CD4-positive, alpha-beta T cell (primary cell): ENCODE results near the gene SLAMF6. TPM values are rescaled to one million over a fixed set of nuclear protein-coding genes. Genes with fewer than 3 reads are reported as not detected.
A peak's percentile ranks its signal among the peaks of the same experiment; 100 is the strongest.

Experiments
- ATAC-seq: fragments of 200-7000 bp; cut with Tn5 transposase; one replicate; pipeline ENCODE4 v1.10.0; 2022; ENCODE audit warnings: mild to moderate bottlenecking; ENCODE audit not compliant: poor library complexity
- CTCF ChIA-PET: fragments of 350-600 bp; sonication (Branson Sonifier 250); formaldehyde crosslinking; loops from one replicate; lab custom pipeline; 2021; ENCODE audit warnings: antibody characterized with exemption, inconsistent platforms; lab: Charles Lee
- POLR2A ChIA-PET: fragments of 350-600 bp; sonication (Branson Sonifier 250); formaldehyde crosslinking; loops from one replicate; lab custom pipeline; 2021; ENCODE audit warnings: antibody characterized with exemption, inconsistent platforms; lab: Charles Lee
- DNase-seq, 14 experiments: peaks; one replicate each; pipeline ENCODE4 v3.0.0-alpha.2; 2013 to 2020; ENCODE audit warnings: mixed read lengths in 2 of 14
- H3K27ac ChIP-seq, 2 donors: one replicate each; pipeline versions ENCODE4 v1.5.1 to v1.7.0; 2013; ENCODE audit warnings: low read length in 2 of 2, low read depth in 1 of 2, mild to moderate bottlenecking in 1 of 2
- H3K27me3 ChIP-seq, 2 experiments: 1 replicate in 1 of 2; 2 replicates in 1 of 2; pipeline versions ENCODE4 v1.6.1 to v1.7.0; 2013; ENCODE audit warnings: low read length in 2 of 2, control low read depth in 1 of 2, mild to moderate bottlenecking in 1 of 2, moderate library complexity in 1 of 2; ENCODE audit not compliant: insufficient read depth in 2 of 2, control insufficient read depth in 1 of 2
- H3K36me3 ChIP-seq: one replicate; pipeline ENCODE4 v1.6.1; 2013; ENCODE audit warnings: low read length, control low read depth; ENCODE audit not compliant: insufficient read depth
- H3K4me1 ChIP-seq: one replicate; pipeline ENCODE4 v1.6.1; 2013; ENCODE audit warnings: low read length, control low read depth; ENCODE audit not compliant: insufficient read depth
- H3K4me3 ChIP-seq: one replicate; pipeline ENCODE4 v1.5.1; 2013; ENCODE audit warnings: mild to moderate bottlenecking, low read length, moderate library complexity
- H3K9me3 ChIP-seq, 2 experiments: 1 replicate in 1 of 2; 2 replicates in 1 of 2; pipeline versions ENCODE4 v1.6.1 to v1.7.0; 2013; ENCODE audit warnings: low read length in 2 of 2, mild to moderate bottlenecking in 2 of 2, control low read depth in 1 of 2, moderate library complexity in 1 of 2; ENCODE audit not compliant: control insufficient read depth in 1 of 2, insufficient read depth in 1 of 2
- H3K27ac Mint-ChIP-seq: one replicate; pipeline ENCODE4 v1.8.0; 2020; ENCODE audit warnings: mixed read lengths
- H3K27me3 Mint-ChIP-seq: one replicate; pipeline ENCODE4 v1.8.0; 2021; ENCODE audit warnings: mixed read lengths
- H3K36me3 Mint-ChIP-seq: one replicate; pipeline ENCODE4 v1.8.0; 2021; ENCODE audit warnings: low read depth, mixed read lengths
- H3K4me1 Mint-ChIP-seq: one replicate; pipeline ENCODE4 v1.8.0; 2021; ENCODE audit warnings: low read depth, mixed read lengths
- H3K4me3 Mint-ChIP-seq: one replicate; pipeline ENCODE4 v1.8.0; 2020; ENCODE audit warnings: mild to moderate bottlenecking, mixed read lengths
- H3K9me3 Mint-ChIP-seq: one replicate; pipeline ENCODE4 v1.8.0; 2020; ENCODE audit warnings: mixed read lengths
- intact Hi-C, 2 experiments: fragments of 100-400 bp; cut with DNase I in 1 of 2; cut with micrococcal nuclease in 1 of 2; formaldehyde crosslinking; loops; one replicate each; pipeline versions ENCODE4 v1.15.1 to v1.9.0; 2023 to 2025; cut with DNase I, micrococcal nuclease
- total RNA-seq, 174 experiments: library from RNA in 2 of 174; stranded (reverse) in 2 of 174; gene quantifications; one replicate each; pipeline ENCODE4 v1.2.3 and lab custom pipeline; 2021 to 2026
- TF ChIP-seq, protein P1 (sequence below): fragments of 200-600 bp; IDR thresholded peaks from one replicate; pipeline ENCODE4 v1.8.0; 2022; ENCODE audit warnings: antibody characterized with exemption, mild to moderate bottlenecking

SLAMF6 gene
- total RNA-seq, 2 experiments from 2014 or later, result 6.3 to 7.3 TPM

DNA sequence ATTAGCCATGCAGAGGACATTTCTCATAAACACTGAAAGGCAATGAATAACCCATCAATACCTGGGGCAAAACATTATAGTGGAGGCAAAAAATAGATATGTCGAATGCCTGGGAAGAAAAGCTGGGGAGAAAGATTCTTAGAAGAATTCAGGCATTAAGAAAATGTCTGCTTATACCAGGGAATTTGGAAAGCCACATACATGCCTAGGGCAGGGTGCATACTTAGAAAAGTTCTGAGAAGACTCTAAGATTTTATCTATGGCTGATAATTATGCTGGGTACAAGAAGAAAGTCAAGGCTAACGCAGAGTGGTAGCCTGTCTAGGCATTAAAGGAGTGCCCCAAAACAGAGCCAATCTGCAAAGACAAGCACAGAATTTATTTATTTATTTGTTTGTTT, 18.4 kb downstream of the SLAMF6 start:
- peaks cover 49% of the 10 kb centered on the region for H3K4me1 Mint-ChIP-seq
- POLR2A ChIA-PET, result interaction anchor here (1.0 kb wide), 1 partner anchor 64 kb away, joined by 3 read pairs; no protein-coding TSS in a partner anchor

DNA sequence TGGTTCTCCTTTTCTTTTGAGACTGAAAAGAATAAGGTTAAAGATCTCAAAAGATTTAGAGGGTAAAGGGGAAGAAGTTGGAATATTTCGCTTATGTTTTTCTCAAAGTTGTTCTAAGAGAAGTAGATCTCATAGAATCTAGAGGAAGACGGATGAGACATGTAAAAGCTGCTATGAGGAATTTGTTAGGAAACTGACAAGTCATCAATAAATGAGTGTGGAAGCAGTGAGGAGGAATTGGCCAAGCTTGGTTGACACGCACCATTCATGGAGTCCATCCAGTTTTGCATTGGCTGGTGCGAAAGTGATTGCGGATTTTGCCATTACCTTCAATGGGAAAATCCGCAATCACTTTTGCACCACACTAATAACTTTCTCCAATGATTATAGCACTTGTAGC, 20.0 kb downstream of the SLAMF6 start:
- H3K36me3 ChIP-seq, result peaks cover 33% of the 10 kb centered on the region
- POLR2A ChIA-PET, result no interaction called here
- peaks cover 21% of the 10 kb centered on the region for H3K9me3 Mint-ChIP-seq
- peaks cover 96% of the 10 kb centered on the region for H3K36me3 Mint-ChIP-seq
- no peak overlapping the region for H3K4me3 ChIP-seq
- ATAC-seq (no peak), DNase-seq (no peak)
- H3K4me1 Mint-ChIP-seq, result peaks cover 59% of the 10 kb centered on the region
- peaks cover 4 to 28% of the 10 kb centered on the region in 2 experiments for H3K9me3 ChIP-seq
- intact Hi-C loops, result no loop called here
- H3K27ac Mint-ChIP-seq, result peak overlapping the region; percentile 4
- no peaks in the 10 kb centered on the region for H3K27me3 ChIP-seq
- H3K27ac ChIP-seq, result no peak overlapping the region
- CTCF ChIA-PET, result no interaction called here
- H3K4me3 Mint-ChIP-seq, result no peak overlapping the region
- TF ChIP-seq, protein P1, sequence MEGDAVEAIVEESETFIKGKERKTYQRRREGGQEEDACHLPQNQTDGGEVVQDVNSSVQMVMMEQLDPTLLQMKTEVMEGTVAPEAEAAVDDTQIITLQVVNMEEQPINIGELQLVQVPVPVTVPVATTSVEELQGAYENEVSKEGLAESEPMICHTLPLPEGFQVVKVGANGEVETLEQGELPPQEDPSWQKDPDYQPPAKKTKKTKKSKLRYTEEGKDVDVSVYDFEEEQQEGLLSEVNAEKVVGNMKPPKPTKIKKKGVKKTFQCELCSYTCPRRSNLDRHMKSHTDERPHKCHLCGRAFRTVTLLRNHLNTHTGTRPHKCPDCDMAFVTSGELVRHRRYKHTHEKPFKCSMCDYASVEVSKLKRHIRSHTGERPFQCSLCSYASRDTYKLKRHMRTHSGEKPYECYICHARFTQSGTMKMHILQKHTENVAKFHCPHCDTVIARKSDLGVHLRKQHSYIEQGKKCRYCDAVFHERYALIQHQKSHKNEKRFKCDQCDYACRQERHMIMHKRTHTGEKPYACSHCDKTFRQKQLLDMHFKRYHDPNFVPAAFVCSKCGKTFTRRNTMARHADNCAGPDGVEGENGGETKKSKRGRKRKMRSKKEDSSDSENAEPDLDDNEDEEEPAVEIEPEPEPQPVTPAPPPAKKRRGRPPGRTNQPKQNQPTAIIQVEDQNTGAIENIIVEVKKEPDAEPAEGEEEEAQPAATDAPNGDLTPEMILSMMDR, result no peak
- no peaks in the 10 kb centered on the region for H3K27me3 Mint-ChIP-seq
- H3K4me1 ChIP-seq, result peaks cover 8% of the 10 kb centered on the region

More for the DNA sequence above, 18.4 kb downstream of the SLAMF6 start:
- peaks cover 16% of the 10 kb centered on the region for H3K9me3 Mint-ChIP-seq
- CTCF ChIA-PET, result no interaction called here
- H3K4me3 Mint-ChIP-seq, result no peak overlapping the region
- TF ChIP-seq, protein P1, result no peak
- Histone ChIP-seq H3K27me3 (no peaks in the 10 kb centered on the region), H3K4me3 (no peak overlapping the region), H3K4me1 (peaks cover 8% of the 10 kb centered on the region), H3K36me3 (peaks cover 33% of the 10 kb centered on the region), H3K27ac (no peak overlapping the region), H3K9me3 (peaks cover 4 to 30% of the 10 kb centered on the region in 2 experiments)
- no peak for ATAC-seq
- DNase-seq, result no peak
- intact Hi-C loops, result no loop called here
- H3K27me3 Mint-ChIP-seq, result no peaks in the 10 kb centered on the region
- no peak overlapping the region for H3K27ac Mint-ChIP-seq
- peaks cover 96% of the 10 kb centered on the region for H3K36me3 Mint-ChIP-seq

- H3K27ac Mint-ChIP-seq, result no peak overlapping the region
- H3K9me3 ChIP-seq, result peaks cover 2 to 4% of the 10 kb centered on the region in 2 experiments
- TF ChIP-seq, protein P1, result no peak
- peaks cover 8% of the 10 kb centered on the region for H3K4me1 ChIP-seq
- H3K27ac ChIP-seq, result no peak overlapping the region
- peaks cover 59% of the 10 kb centered on the region for H3K4me1 Mint-ChIP-seq
- peaks cover 71% of the 10 kb centered on the region for H3K36me3 Mint-ChIP-seq
- peaks cover 36% of the 10 kb centered on the region for H3K36me3 ChIP-seq
- intact Hi-C loops, result no loop called here
- no peak overlapping the region for H3K4me3 ChIP-seq
- POLR2A ChIA-PET, result interaction anchor here (1.6 kb wide), 1 partner anchor 62 kb away, joined by 3 read pairs; no protein-coding TSS in a partner anchor
- H3K27me3 Mint-ChIP-seq, result no peaks in the 10 kb centered on the region
- DNase-seq (no peak), ATAC-seq (no peak)
- no peaks in the 10 kb centered on the region for H3K27me3 ChIP-seq
- H3K9me3 Mint-ChIP-seq, result peaks cover 7% of the 10 kb centered on the region
- CTCF ChIA-PET, result no interaction called here
- no peak overlapping the region for H3K4me3 Mint-ChIP-seq
Measured at GRCh38 chr1:160500321-160500990, 22.6 kb downstream of the SLAMF6 start.
